GM19372 (cell line): ENCODE results near the gene ST6GALNAC3.

Source experiments
- ATAC-seq: cut with Tn5 transposase; IDR thresholded peaks from one replicate; pipeline ENCODE4 v1.9.1; 2021; ENCODE audit warnings: mild to moderate bottlenecking, low read depth, moderate library complexity; ENCODE audit not compliant: unreplicated experiment

ST6GALNAC3 gene

DNA sequence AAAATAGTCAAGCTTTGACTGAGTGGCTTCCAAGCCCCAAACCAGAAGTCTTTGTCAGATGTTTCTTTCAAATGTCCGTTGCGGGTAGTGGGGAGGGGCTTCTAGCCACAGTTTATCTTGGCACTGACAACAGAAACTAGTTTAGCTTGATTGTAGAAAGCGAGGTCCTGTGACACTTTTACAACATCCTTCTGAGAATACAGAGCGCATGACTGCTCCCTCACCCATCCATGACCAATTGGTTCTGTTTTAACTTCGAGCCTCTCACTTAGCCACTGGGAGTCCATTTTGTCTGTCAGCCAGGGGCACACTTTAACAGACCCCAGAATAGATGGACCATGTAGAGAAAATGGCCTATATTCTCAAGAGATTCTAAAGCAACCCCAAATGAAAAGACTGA is 593.5 kb downstream of the ST6GALNAC3 start:
- peak; percentile 81 for ATAC-seq

DNA sequence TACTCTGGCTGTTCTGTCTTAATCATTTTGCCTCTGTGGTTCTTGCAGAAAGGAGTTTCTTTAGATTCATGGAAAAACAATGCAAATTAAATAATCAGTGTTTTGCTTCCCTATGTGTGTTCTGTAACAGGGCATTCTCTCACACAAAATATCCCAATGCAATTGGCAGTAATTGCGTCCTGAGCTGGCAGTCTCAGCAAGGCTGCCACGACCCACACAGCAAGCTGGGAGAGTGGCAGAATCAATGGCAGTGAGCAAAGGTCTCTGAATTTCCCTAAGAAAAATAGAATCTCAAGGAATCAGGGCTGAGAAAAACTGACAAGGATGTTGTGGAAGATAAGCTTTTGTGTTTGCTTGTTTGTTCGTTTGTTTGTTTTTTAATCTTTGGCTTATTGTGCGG is 594.6 kb downstream of the ST6GALNAC3 start:
- no peak for ATAC-seq

DNA sequence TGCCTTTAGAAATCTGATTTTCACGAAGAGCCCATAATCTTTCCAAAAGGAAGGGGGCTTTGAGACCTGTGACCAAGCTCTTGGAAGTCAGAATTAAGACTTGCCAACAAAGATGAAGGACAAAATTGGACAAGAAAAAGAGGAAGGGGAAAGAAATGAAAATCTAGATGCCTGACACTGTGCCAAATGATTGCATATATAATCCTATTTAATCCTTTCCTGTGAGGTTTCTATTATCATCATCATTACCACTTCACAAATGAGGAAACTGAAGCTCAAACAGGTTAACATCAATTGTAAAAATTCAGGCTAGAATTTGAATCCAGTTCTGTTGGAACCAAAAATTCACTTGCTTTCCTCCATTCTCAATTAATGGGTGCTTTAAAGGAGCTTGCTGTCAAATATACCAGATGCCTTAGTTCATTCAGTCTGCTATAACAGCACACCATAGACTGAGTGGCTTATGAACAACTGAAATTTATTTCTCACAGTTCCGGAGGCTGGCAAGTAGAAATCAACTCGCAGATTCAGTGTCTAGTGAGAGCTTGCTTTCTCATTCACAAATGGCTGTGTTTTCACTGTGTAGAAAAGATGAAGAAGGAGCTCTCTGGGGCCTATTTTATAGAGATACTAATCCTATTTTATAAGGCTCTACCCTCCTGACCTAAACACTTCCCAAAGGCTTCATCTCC is 595.2 kb downstream of the ST6GALNAC3 start:
- ATAC-seq, result no peak

DNA sequence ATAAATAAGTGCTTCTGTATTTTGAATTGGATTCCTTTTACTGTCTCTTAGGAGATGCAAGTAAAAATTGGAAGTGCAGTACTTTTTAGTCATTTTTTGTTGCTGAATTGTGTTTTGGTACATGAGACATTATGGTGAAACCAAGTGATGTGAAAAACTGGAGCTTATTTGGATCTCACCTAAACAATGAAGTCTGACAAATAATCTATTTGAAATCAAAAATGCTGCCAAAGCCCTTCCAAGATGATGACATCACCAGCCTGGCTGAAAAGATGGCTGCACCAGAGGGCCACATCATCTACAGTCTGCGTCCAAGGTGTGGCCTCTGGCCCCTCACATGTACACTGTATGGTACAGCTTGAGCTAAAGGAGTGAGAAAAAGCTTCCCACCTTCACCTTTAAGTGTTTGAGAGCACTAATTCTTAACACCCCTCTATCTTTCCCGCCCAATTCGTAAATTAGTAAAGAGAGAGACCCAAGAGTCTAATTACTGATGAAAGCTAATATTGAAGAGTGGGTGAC is 600.2 kb downstream of the ST6GALNAC3 start:
- ATAC-seq, result no peak

DNA sequence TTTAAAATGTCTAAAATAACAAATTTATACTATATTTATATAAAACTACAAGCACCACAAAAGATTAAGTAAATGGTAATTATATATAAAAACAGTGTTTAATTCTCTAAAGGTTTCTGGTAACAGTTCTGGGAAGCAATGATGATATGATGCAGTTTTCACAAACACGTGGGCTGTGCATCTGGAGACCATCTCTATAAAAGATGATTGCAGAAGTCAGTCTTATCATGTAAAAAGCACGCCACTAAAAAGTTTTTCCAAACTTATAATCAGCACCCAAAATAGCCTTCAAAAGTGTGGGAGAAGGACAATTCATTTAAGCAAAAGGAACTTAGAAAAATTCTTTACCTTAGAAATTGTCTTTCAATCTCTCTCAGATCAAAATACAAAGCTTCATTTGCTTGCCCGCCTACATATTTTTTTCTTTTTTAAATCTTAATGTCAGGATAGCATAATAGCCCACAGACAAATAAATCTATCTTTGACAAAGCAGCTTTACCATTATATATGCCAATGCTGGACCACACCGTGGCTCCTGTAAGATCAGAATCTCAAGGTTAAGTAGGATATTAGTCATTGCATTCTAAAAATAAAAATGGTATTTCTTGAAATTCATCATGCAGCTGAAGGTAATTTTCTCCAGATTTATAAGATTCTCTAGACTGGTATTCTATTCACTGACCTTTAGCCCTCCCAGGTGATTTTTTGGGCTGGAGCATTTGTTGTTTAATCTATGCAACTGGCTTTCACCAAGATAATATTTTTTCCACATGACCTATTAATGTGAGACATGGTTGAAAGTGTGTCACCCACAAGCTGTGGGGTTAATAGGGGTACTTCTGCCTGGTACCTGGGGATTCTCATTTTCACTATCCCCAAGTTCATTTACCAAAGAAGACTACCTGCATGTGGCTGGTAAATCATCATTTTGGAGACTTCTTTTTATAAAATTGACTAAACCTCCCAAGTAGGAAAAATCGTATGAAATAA is 603.2 kb downstream of the ST6GALNAC3 start:
- no peak for ATAC-seq

DNA sequence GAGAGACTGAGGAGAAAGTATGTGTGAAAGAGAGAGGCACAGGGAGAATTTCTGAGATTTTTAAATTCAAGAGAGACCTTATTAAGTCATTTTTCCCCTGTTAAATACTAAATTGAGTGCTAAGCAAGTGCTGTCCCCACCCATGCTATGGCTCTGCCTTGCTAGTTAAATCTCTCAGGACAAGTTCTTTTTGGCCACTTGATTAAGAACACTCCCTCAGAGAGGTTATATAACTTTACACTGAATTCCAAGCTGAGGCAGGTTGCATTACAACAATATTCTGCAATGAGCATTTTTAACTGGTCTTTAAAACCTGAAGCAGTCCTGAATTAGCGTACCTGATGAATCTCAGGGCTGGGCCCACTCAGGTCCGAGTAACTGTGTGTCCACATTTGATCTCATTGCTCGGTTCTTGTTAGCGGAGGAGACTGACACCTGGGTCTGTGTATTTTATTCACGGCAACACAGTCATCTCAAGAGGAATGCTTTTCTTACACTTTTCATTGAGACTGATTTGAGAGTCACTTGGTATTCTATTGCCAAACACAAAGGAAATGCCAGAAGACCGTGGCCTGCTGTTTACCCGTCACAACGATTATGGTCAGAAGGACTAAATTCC is 605.1 kb downstream of the ST6GALNAC3 start:
- no peak for ATAC-seq

DNA sequence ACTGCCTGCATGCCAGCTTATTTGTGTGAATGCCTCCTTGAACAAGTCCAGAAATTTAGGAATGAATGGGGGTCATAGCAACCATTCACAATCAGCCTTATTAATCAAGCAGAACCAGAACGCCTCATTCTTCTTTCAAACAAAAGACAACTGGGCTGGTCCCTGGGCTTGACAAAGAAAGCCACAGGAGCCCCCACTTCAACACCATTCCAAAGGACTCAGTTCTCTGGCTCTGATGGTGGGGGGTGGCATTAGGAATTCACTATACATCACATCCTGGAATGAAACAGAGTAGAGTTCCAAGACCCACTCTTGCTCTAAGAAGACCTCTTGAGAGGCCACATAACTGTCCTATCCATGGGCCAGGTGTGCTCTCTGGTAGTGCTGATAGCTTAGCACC is 606.1 kb downstream of the ST6GALNAC3 start:
- no peak for ATAC-seq

DNA sequence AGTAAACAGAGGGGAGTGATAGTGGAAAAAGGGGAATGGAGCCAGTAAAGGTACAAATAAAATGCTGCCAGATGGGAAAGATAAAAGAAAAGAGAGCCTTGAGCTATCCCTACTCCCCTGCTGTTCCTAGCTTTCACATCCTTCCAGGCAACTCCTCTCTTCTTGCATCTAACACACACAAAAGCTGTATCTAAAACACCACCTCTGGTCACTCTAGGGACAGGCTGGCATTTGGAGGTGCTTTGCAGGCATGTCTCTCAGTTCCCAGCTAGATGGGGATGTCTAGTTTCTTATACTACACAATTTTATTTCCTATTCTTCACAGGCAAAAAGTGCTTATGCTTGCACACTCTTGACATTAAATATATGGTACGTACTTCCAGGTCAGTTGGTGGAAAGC is 607.6 kb downstream of the ST6GALNAC3 start:
- no peak for ATAC-seq
